GM18508 (cell line): ENCODE results near the gene SHANK3.

Source experiments
- ATAC-seq: cut with Tn5 transposase; IDR thresholded peaks from one replicate; pipeline ENCODE4 v1.9.1; 2021; ENCODE audit warnings: moderate number of reproducible peaks; ENCODE audit not compliant: insufficient read depth, unreplicated experiment

SHANK3 gene

GRCh38 chr22:50697667-50698506 lies 25.3 kb downstream of the SHANK3 start:
- ATAC-seq, result no peak

GRCh38 chr22:50698546-50698945 lies 25.9 kb downstream of the SHANK3 start:
- no peak for ATAC-seq

GRCh38 chr22:50699001-50699755 lies 26.6 kb downstream of the SHANK3 start:
- no peak for ATAC-seq

GRCh38 chr22:50699756-50700386 lies 27.2 kb downstream of the SHANK3 start:
- no peak for ATAC-seq

- no peak for ATAC-seq
Observed at GRCh38 chr22:50700387-50701075, 27.9 kb downstream of the SHANK3 start.

GRCh38 chr22:50701076-50701419 lies 28.4 kb downstream of the SHANK3 start:
- ATAC-seq, result no peak

GRCh38 chr22:50701428-50702154 lies 29.0 kb downstream of the SHANK3 start:
- no peak for ATAC-seq

GRCh38 chr22:50702261-50702671 lies 29.6 kb downstream of the SHANK3 start:
- ATAC-seq, result no peak

GRCh38 chr22:50702821-50703725 lies 30.4 kb downstream of the SHANK3 start:
- ATAC-seq, result no peak

- ATAC-seq, result no peak
Observed at GRCh38 chr22:50703726-50704509, 31.3 kb downstream of the SHANK3 start.

GRCh38 chr22:50704510-50705218 lies 32.0 kb downstream of the SHANK3 start:
- ATAC-seq, result no peak

- ATAC-seq, result no peak
Observed at GRCh38 chr22:50705219-50705691, 32.6 kb downstream of the SHANK3 start.

- no peak for ATAC-seq
Observed at GRCh38 chr22:50705851-50706351, 33.3 kb downstream of the SHANK3 start.

- ATAC-seq, result no peak
Observed at GRCh38 chr22:50706481-50707125, 34.0 kb downstream of the SHANK3 start.

- no peak for ATAC-seq
Observed at GRCh38 chr22:50708474-50708873, 35.9 kb downstream of the SHANK3 start.

- no peak for ATAC-seq
Observed at GRCh38 chr22:50708996-50709395, 36.4 kb downstream of the SHANK3 start.

- no peak for ATAC-seq
Observed at GRCh38 chr22:50710221-50710620, 37.6 kb downstream of the SHANK3 start.
